Measurements from ENCODE around the gene GSE1.

Gene GSE1

GRCh38 chr16:85719605-85720301, 106.6 kb downstream of the GSE1 start:
- DNase-seq (ENCODE audit: low spot score) (no peak), FAIRE-seq (no peak)

DNA sequence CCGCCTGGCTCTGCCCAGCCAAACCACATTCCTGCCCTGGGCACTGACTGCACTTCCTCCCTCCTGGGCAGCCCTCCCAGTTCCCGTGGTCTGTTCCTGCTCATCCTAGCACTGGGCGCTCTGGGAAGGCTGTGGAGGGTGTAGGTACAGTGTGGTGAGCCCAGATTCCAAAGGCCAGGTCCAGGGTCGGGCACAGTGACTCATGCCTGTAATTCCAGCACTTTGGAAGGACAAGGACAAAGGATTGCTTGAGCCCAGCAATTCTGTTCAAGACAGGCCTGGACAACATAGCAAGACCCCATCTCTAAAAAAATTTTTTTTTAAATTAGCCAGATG, 107.1 kb downstream of the GSE1 start:
- DNase-seq (ENCODE audit: low spot score) = peak; percentile 51
- FAIRE-seq = no peak

- DNase-seq (ENCODE audit: low spot score) = no peak
- FAIRE-seq = no peak
Observed at GRCh38 chr16:85722128-85722893, 109.2 kb downstream of the GSE1 start.

DNA sequence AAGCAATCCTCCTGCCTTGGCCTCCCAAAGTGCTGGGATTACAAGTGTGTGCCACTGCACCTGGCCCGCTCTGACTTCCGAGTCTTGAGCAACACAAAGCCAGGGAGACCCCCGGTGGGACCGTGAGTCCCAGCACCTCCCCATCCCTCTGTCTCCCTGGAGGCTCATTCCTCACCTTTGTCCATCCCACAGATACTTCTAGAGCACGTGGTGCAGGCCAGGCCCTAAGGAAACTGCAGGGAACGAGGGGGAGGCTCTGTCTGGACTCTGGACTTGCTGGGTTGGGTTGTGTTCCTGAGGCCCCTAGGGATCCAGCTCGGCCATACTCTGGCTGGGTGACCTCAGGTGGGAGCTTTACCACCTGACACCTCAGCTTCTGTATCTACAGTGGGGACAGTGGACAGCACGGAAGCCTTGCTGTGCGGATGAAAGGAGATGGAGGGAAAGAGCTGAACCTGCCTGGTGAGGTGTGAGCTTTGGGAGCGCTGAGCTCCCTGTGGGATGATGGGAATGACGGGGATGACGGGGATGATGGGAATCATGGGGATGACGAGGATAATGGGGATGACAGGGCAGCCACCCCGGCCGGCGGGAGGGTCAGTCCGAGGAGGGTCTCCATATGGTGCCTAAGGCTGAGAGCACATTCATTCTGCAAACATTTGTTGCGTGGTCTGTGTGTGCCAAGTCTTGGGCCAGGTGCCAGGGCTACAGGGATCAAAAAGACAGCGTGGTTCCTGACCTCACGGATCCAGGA, 111.2 kb downstream of the GSE1 start:
- DNase-seq (ENCODE audit: low spot score) = no peak
- FAIRE-seq = no peak

- no peak for DNase-seq (ENCODE audit: low spot score)
- FAIRE-seq = no peak
Observed at GRCh38 chr16:85724936-85725335, 111.8 kb downstream of the GSE1 start.

All from urothelium cell line (cell line).